H9 (cell line): ENCODE results near the gene CLEC2D. TPM values are rescaled to one million over a fixed set of nuclear protein-coding genes. Genes with fewer than 3 reads are reported as not detected.

Source experiments
- DNase-seq: peaks from one replicate; pipeline ENCODE4 v3.0.0-alpha.2; 2017
- H2AFZ ChIP-seq: one replicate; pipeline ENCODE4 v1.6.1; 2013; ENCODE audit warnings: mild to moderate bottlenecking, low read length, control low read depth, moderate library complexity
- H2AK5ac ChIP-seq: 2 replicates; pipeline ENCODE4 v1.6.1; 2013; ENCODE audit warnings: low read length, control low read depth, mixed read lengths; ENCODE audit not compliant: insufficient read length
- H2BK120ac ChIP-seq: one replicate; pipeline ENCODE4 v1.6.1; 2013; ENCODE audit warnings: low read depth, mild to moderate bottlenecking, low read length, control low read depth, inconsistent platforms; ENCODE audit not compliant: poor library complexity, severe bottlenecking
- H2BK12ac ChIP-seq: 2 replicates; pipeline ENCODE4 v1.6.1; 2013; ENCODE audit warnings: low read length, control low read depth, mixed read lengths, low read depth; ENCODE audit not compliant: insufficient read length
- H2BK15ac ChIP-seq: 2 replicates; pipeline ENCODE4 v1.6.1; 2013; ENCODE audit warnings: low read depth, low read length, control low read depth
- H2BK20ac ChIP-seq: one replicate; pipeline ENCODE4 v1.6.1; 2013; ENCODE audit warnings: low read depth, mild to moderate bottlenecking, low read length, control low read depth, inconsistent platforms; ENCODE audit not compliant: poor library complexity, severe bottlenecking
- H2BK5ac ChIP-seq: 2 replicates; pipeline ENCODE4 v1.6.1; 2013; ENCODE audit warnings: low read length, control low read depth, mixed read lengths; ENCODE audit not compliant: insufficient read length
- H3K14ac ChIP-seq: 2 replicates; pipeline ENCODE4 v1.6.1; 2013; ENCODE audit warnings: low read length, control low read depth; ENCODE audit not compliant: insufficient read depth
- H3K18ac ChIP-seq: 2 replicates; pipeline ENCODE4 v1.6.1; 2013; ENCODE audit warnings: low read depth, mild to moderate bottlenecking, mixed read lengths, low read length, control low read depth; ENCODE audit not compliant: insufficient read length
- H3K23ac ChIP-seq: 2 replicates; pipeline ENCODE4 v1.6.1; 2013; ENCODE audit warnings: low read length, control low read depth, mixed read lengths, low read depth; ENCODE audit not compliant: insufficient read length
- H3K23me2 ChIP-seq: 2 replicates; pipeline ENCODE4 v1.6.1; 2013; ENCODE audit warnings: low read depth, mild to moderate bottlenecking, mixed read lengths, low read length, control low read depth; ENCODE audit not compliant: insufficient read length, poor library complexity, severe bottlenecking
- H3K27ac ChIP-seq: 2 replicates; pipeline ENCODE4 v1.5.1; 2013; ENCODE audit warnings: low read length, control low read depth, mixed read lengths, low read depth; ENCODE audit not compliant: insufficient read length
- H3K27me3 ChIP-seq: 2 replicates; pipeline ENCODE4 v1.6.1; 2013; ENCODE audit warnings: low read length, control low read depth, inconsistent platforms; ENCODE audit not compliant: insufficient read depth
- H3K4ac ChIP-seq: 2 replicates; pipeline ENCODE4 v1.6.1; 2013; ENCODE audit warnings: low read depth, mild to moderate bottlenecking, control low read depth, inconsistent platforms, low read length, moderate library complexity
- H3K4me1 ChIP-seq: 2 replicates; pipeline ENCODE4 v1.6.1; 2013; ENCODE audit warnings: low read length, control low read depth, inconsistent platforms; ENCODE audit not compliant: insufficient read depth
- H3K4me2 ChIP-seq: 2 replicates; pipeline ENCODE4 v1.6.1; 2013; ENCODE audit warnings: low read length, control low read depth, mixed read lengths; ENCODE audit not compliant: insufficient read length, insufficient read depth
- H3K56ac ChIP-seq: 2 replicates; pipeline ENCODE4 v1.6.1; 2013; ENCODE audit warnings: low read depth, mild to moderate bottlenecking, mixed read lengths, low read length, control low read depth; ENCODE audit not compliant: insufficient read length
- H3K79me1 ChIP-seq: 2 replicates; pipeline ENCODE4 v1.6.1; 2013; ENCODE audit warnings: low read depth, mild to moderate bottlenecking, moderate library complexity, low read length, control low read depth, inconsistent platforms; ENCODE audit not compliant: insufficient read depth, poor library complexity, severe bottlenecking
- H3K79me2 ChIP-seq: 2 replicates; pipeline ENCODE4 v1.6.1; 2013; ENCODE audit warnings: low read length, control low read depth, inconsistent platforms; ENCODE audit not compliant: insufficient read depth
- H3K9ac ChIP-seq: 2 replicates; pipeline ENCODE4 v1.6.1; 2013; ENCODE audit warnings: low read length, control low read depth, mixed read lengths; ENCODE audit not compliant: insufficient read length; ENCODE audit errors: extremely low read depth
- H3K9me3 ChIP-seq: one replicate; pipeline ENCODE4 v1.6.1; 2013; ENCODE audit warnings: low read depth, low read length, inconsistent platforms; ENCODE audit not compliant: control insufficient read depth
- H3T11ph ChIP-seq: one replicate; pipeline ENCODE4 v1.6.1; 2013; ENCODE audit warnings: mild to moderate bottlenecking, low read length, control low read depth, inconsistent platforms
- H4K20me1 ChIP-seq: one replicate; pipeline ENCODE4 v1.6.1; 2013; ENCODE audit not compliant: control insufficient read depth, insufficient read length, insufficient read depth
- H4K5ac ChIP-seq: 2 replicates; pipeline ENCODE4 v1.6.1; 2013; ENCODE audit warnings: low read depth, mild to moderate bottlenecking, mixed read lengths, low read length, control low read depth; ENCODE audit not compliant: insufficient read length
- H4K8ac ChIP-seq: replicated peaks from 2 replicates; pipeline ENCODE4 v1.6.1; 2013; ENCODE audit warnings: low read length, control low read depth, mixed read lengths, low read depth; ENCODE audit not compliant: insufficient read length
- H4K91ac ChIP-seq: 2 replicates; pipeline ENCODE4 v1.6.1; 2013; ENCODE audit warnings: low read depth, mild to moderate bottlenecking, moderate library complexity, mixed read lengths, low read length, control low read depth; ENCODE audit not compliant: insufficient read length
- H3K27ac Mint-ChIP-seq, 3 experiments: 2 replicates in 2 of 3; 3 replicates in 1 of 3; pipeline ENCODE4 v1.8.0; 2020 to 2021; ENCODE audit warnings: mixed read lengths in 3 of 3, mild to moderate bottlenecking in 1 of 3, moderate library complexity in 1 of 3
- H3K27me3 Mint-ChIP-seq: 2 replicates; pipeline ENCODE4 v1.8.0; 2021; ENCODE audit warnings: low read depth, mild to moderate bottlenecking, moderate library complexity, mixed read lengths
- H3K36me3 Mint-ChIP-seq, 3 experiments: 2 replicates in 2 of 3; 3 replicates in 1 of 3; pipeline ENCODE4 v1.8.0; 2020 to 2021; ENCODE audit warnings: low read depth in 3 of 3, mixed read lengths in 3 of 3; ENCODE audit not compliant: insufficient read depth in 1 of 3
- H3K4me1 Mint-ChIP-seq, 2 experiments: 2 replicates each; pipeline ENCODE4 v1.8.0; 2020; ENCODE audit warnings: mixed read lengths in 2 of 2
- H3K4me3 Mint-ChIP-seq, 2 experiments: 2 replicates in 1 of 2; 3 replicates in 1 of 2; pipeline ENCODE4 v1.8.0; 2020 to 2021; ENCODE audit warnings: mild to moderate bottlenecking in 2 of 2, mixed read lengths in 2 of 2, moderate library complexity in 1 of 2
- H3K9me3 Mint-ChIP-seq, 2 experiments: 2 replicates in 1 of 2; 3 replicates in 1 of 2; pipeline ENCODE4 v1.8.0; 2020; ENCODE audit warnings: mild to moderate bottlenecking in 2 of 2, mixed read lengths in 2 of 2, moderate library complexity in 1 of 2
- WGBS: extraction: QIAGEN DNeasy Blood & Tissue Kit; methylation state at CpG from one replicate; pipeline ENCODE4 v1.1.7; 2013; ENCODE audit warnings: missing lambda C conversion rate, low lambda C conversion rate, mixed read lengths; ENCODE audit not compliant: insufficient read length; ENCODE audit errors: extremely low coverage; 5-methylcytosine and 5-hydroxymethylcytosine counted together
- total RNA-seq: library from RNA; stranded (reverse); gene quantifications from 2 replicates; pipeline ENCODE4 v1.2.1, GENCODE V29; 2021
- TF ChIP-seq, protein P1 (sequence below): fragments of 200-600 bp; sonication (generic); conservative IDR thresholded peaks from 3 replicates; pipeline ENCODE4 v1.8.0; 2021; ENCODE audit warnings: antibody characterized with exemption, mild to moderate bottlenecking

Gene CLEC2D
- total RNA-seq, 1 experiment from 2014 or later = 2.1 TPM

- H3T11ph ChIP-seq = no peak overlapping the region
- H2BK5ac ChIP-seq = no peak overlapping the region
- no peak overlapping the region for H4K8ac ChIP-seq
- Mint-ChIP-seq H3K4me3 (no peak overlapping the region), H3K4me1 (no peaks in the 10 kb centered on the region), H3K27me3 (no peaks in the 10 kb centered on the region), H3K36me3 (no peaks in the 10 kb centered on the region), H3K27ac (no peak overlapping the region), H3K9me3 (no peaks in the 10 kb centered on the region)
- H3K79me2 ChIP-seq = no peaks in the 10 kb centered on the region
- no peak overlapping the region for H2BK20ac ChIP-seq
- no peak overlapping the region for H3K23ac ChIP-seq
- no peak overlapping the region for H3K18ac ChIP-seq
- H2BK12ac ChIP-seq = no peak overlapping the region
- TF ChIP-seq, protein P1, sequence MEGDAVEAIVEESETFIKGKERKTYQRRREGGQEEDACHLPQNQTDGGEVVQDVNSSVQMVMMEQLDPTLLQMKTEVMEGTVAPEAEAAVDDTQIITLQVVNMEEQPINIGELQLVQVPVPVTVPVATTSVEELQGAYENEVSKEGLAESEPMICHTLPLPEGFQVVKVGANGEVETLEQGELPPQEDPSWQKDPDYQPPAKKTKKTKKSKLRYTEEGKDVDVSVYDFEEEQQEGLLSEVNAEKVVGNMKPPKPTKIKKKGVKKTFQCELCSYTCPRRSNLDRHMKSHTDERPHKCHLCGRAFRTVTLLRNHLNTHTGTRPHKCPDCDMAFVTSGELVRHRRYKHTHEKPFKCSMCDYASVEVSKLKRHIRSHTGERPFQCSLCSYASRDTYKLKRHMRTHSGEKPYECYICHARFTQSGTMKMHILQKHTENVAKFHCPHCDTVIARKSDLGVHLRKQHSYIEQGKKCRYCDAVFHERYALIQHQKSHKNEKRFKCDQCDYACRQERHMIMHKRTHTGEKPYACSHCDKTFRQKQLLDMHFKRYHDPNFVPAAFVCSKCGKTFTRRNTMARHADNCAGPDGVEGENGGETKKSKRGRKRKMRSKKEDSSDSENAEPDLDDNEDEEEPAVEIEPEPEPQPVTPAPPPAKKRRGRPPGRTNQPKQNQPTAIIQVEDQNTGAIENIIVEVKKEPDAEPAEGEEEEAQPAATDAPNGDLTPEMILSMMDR = no peak
- no peak for DNase-seq
- H2AK5ac ChIP-seq = no peak overlapping the region
- H3K79me1 ChIP-seq = no peaks in the 10 kb centered on the region
- no peak overlapping the region for H3K56ac ChIP-seq
- no peak overlapping the region for H2BK120ac ChIP-seq
- no peak overlapping the region for H3K27ac ChIP-seq
- H2BK15ac ChIP-seq = no peak overlapping the region
- H3K14ac ChIP-seq = no peak overlapping the region
- no CpG with 5 or more reads among the region's 6 CpGs for WGBS
- no peaks in the 10 kb centered on the region for H3K23me2 ChIP-seq
- no peaks in the 10 kb centered on the region for H3K27me3 ChIP-seq
- no peak overlapping the region for H3K9ac ChIP-seq
- no peak overlapping the region for H3K4me2 ChIP-seq
- no peak overlapping the region for H2AFZ ChIP-seq
- H4K91ac ChIP-seq = no peak overlapping the region
- H3K4ac ChIP-seq = no peak overlapping the region
- no peaks in the 10 kb centered on the region for H4K20me1 ChIP-seq
- H4K5ac ChIP-seq = no peak overlapping the region
- H3K4me1 ChIP-seq = no peaks in the 10 kb centered on the region
- no peaks in the 10 kb centered on the region for H3K9me3 ChIP-seq
These were observed 61.1 kb downstream of the CLEC2D start for GRCh38 chr12:9730591-9730990.
